ENCODE results near the gene SPAG16.

GRCh38 chr2:214004463-214004862, 720.2 kb downstream of the SPAG16 start:
- TF ChIP-seq, protein P1, sequence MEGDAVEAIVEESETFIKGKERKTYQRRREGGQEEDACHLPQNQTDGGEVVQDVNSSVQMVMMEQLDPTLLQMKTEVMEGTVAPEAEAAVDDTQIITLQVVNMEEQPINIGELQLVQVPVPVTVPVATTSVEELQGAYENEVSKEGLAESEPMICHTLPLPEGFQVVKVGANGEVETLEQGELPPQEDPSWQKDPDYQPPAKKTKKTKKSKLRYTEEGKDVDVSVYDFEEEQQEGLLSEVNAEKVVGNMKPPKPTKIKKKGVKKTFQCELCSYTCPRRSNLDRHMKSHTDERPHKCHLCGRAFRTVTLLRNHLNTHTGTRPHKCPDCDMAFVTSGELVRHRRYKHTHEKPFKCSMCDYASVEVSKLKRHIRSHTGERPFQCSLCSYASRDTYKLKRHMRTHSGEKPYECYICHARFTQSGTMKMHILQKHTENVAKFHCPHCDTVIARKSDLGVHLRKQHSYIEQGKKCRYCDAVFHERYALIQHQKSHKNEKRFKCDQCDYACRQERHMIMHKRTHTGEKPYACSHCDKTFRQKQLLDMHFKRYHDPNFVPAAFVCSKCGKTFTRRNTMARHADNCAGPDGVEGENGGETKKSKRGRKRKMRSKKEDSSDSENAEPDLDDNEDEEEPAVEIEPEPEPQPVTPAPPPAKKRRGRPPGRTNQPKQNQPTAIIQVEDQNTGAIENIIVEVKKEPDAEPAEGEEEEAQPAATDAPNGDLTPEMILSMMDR (tag by site-specific recombination; IDR thresholded peaks at IDR 0.05): no peak
- TF ChIP-seq ZNF501 (tag by site-specific recombination; IDR thresholded peaks at IDR 0.05): no peak
- TF ChIP-seq ZNF610 (tag by site-specific recombination; IDR thresholded peaks at IDR 0.05; ENCODE audit: borderline replicate concordance): no peak
- no peak for TF ChIP-seq ZFP3 (tag by site-specific recombination; IDR thresholded peaks at IDR 0.05; ENCODE audit: low read depth)
- TF ChIP-seq TRIM28 (IDR thresholded peaks at IDR 0.05; ENCODE audit: borderline replicate concordance, low read length): no peak
- no peak for TF ChIP-seq ZNF138 (tag by site-specific recombination; IDR thresholded peaks at IDR 0.05; ENCODE audit: borderline replicate concordance)
- TF ChIP-seq ZNF132 (tag by site-specific recombination; IDR thresholded peaks at IDR 0.05; ENCODE audit: borderline replicate concordance): no peak
- TF ChIP-seq ZNF341 (tag by site-specific recombination; IDR thresholded peaks at IDR 0.05; ENCODE audit: low read depth): no peak
- no peak for TF ChIP-seq ZNF785 (tag by site-specific recombination; IDR thresholded peaks at IDR 0.05)
- TF ChIP-seq YY1 (tag by site-specific recombination; IDR thresholded peaks at IDR 0.05): no peak
- no peak for TF ChIP-seq ZNF133 (tag by site-specific recombination; IDR thresholded peaks at IDR 0.05)
